SH-SY5Y (cell line): ENCODE data around the gene SDK1.

Experiments
- GATA2 ChIP-seq: IDR thresholded peaks from 2 replicates; pipeline ENCODE4 v1.6.1; 2011; ENCODE audit warnings: mild to moderate bottlenecking, low read depth, low read length
- GATA3 ChIP-seq: IDR thresholded peaks from 2 replicates; pipeline ENCODE4 v1.6.1; 2011; ENCODE audit warnings: low read depth, mild to moderate bottlenecking, low read length, moderate library complexity

GRCh38 chr7:4037308-4037707, 736.3 kb downstream of the SDK1 start:
- no peak for TF ChIP-seq GATA2
- no peak for TF ChIP-seq GATA3
